BLaER1 (cell line): ENCODE data around the gene MORC2.

Experiments
- H3K27ac ChIP-seq: shearing (Covaris generic); formaldehyde crosslinking; 2 replicates; pipeline ENCODE4 v1.8.1; 2022
- H3K27me3 ChIP-seq: shearing (Covaris generic); formaldehyde crosslinking; 2 replicates; pipeline ENCODE4 v1.8.1; 2022
- H3K36me3 ChIP-seq: shearing (Covaris generic); formaldehyde crosslinking; 2 replicates; pipeline ENCODE4 v1.8.1; 2022
- H3K4me1 ChIP-seq: shearing (Covaris generic); formaldehyde crosslinking; 2 replicates; pipeline ENCODE4 v1.8.1; 2022
- H3K4me2 ChIP-seq: shearing (Covaris generic); formaldehyde crosslinking; 2 replicates; pipeline ENCODE4 v1.8.1; 2022
- H3K4me3 ChIP-seq: shearing (Covaris generic); formaldehyde crosslinking; 2 replicates; pipeline ENCODE4 v1.8.1; 2022
- H3K9ac ChIP-seq: shearing (Covaris generic); formaldehyde crosslinking; 2 replicates; pipeline ENCODE4 v1.8.1; 2022
- H3K9me3 ChIP-seq: shearing (Covaris generic); formaldehyde crosslinking; 2 replicates; pipeline ENCODE4 v1.8.1; 2022
- H4K20me1 ChIP-seq: shearing (Covaris generic); formaldehyde crosslinking; 2 replicates; pipeline ENCODE4 v1.8.1; 2022
- Cebpa-rat ChIP-seq: shearing (Covaris generic); IDR thresholded peaks from 2 replicates; pipeline ENCODE4 v1.8.1; 2022

MORC2 gene

DNA sequence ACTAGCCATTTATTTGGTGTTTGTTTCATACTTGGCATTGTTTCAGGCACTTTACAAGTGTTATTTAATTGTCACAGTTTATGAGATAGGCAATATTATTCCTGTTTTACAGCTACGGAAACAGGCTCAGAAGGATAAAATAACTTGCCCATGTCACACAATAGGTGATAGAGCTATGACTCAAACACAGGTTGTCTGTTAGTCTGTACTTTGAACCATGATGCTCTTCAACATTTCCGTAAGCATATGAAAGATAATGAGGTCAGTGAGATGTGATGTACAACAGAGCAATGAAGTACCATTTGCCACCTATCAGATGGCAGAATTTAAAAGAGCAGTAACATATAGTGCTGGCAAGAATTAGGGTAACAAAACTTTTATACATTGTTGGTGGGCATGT, 15.7 kb upstream of the MORC2 start:
- H4K20me1 ChIP-seq = no peaks in the 10 kb centered on the region; the same call in 1 of the 2 replicates
- H3K27me3 ChIP-seq = no peaks in the 10 kb centered on the region
- H3K27ac ChIP-seq = no peak overlapping the region
- H3K36me3 ChIP-seq = 0 out of 2 replicates have a peak, but pooled peaks cover 4% of the 10 kb centered on the region
- no peak for TF ChIP-seq Cebpa-rat
- no peaks in the 10 kb centered on the region for H3K4me1 ChIP-seq
- no peak overlapping the region for H3K9ac ChIP-seq
- H3K9me3 ChIP-seq = peaks cover 4% of the 10 kb centered on the region; the same call in 1 of the 2 replicates
- H3K4me3 ChIP-seq = no peak overlapping the region
- no peak overlapping the region for H3K4me2 ChIP-seq

DNA sequence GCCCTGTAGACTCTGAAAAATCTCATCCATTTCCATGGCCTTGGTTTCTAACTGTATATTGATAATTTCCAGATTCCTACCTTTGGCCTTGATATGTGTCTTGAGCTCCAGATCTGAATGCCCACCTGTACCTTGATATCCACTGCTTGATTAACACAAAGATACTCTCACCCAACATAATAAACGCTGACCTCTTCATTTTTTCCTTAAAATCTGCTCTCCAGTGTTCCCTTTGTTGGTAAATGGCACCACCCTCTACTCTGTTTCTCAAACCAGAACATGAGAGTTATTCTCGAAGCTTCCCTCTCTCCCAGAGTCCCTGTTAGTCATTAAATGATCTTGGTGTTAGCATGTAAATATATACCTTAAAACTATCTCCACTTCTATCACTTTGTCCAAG, 13.9 kb upstream of the MORC2 start:
- Histone ChIP-seq H3K27me3 (no peaks in the 10 kb centered on the region), H3K9ac (no peak overlapping the region), H3K4me1 (no peaks in the 10 kb centered on the region), H3K27ac (no peak overlapping the region), H3K4me2 (no peak overlapping the region), H4K20me1 (peaks cover 13% of the 10 kb centered on the region; the same call in 1 of the 2 replicates), H3K9me3 (peaks cover 17% of the 10 kb centered on the region), H3K4me3 (no peak overlapping the region), H3K36me3 (peaks cover 16% of the 10 kb centered on the region)
- no peak for TF ChIP-seq Cebpa-rat

DNA sequence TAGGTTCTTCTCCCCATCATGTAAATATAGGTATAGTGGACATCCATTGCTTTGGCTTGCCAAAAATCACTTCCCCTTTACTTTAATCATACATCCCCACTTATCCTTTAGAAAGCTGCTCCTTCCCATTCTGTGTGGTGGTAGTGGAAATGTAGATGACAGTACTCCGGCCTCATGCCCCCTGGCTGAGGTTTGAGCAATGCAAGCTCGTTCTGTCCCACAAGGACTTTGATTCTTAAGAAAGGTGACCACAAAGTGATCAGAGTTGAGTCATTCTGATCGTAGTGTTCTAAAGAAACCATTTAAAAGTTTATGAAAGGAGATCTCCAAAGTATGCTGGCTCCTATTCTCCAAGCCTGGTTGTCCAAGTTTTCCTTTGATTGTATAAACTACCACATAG, 11.4 kb upstream of the MORC2 start:
- peaks cover 43% of the 10 kb centered on the region for H3K9me3 ChIP-seq
- H3K27me3 ChIP-seq = no peaks in the 10 kb centered on the region
- H3K4me3 ChIP-seq = no peak overlapping the region
- no peak for TF ChIP-seq Cebpa-rat
- H3K4me2 ChIP-seq = no peak overlapping the region
- H3K4me1 ChIP-seq = no peaks in the 10 kb centered on the region
- H4K20me1 ChIP-seq = peaks cover 14% of the 10 kb centered on the region; the same call in 1 of the 2 replicates
- peaks cover 42% of the 10 kb centered on the region for H3K36me3 ChIP-seq
- no peak overlapping the region for H3K27ac ChIP-seq
- no peak overlapping the region for H3K9ac ChIP-seq

DNA sequence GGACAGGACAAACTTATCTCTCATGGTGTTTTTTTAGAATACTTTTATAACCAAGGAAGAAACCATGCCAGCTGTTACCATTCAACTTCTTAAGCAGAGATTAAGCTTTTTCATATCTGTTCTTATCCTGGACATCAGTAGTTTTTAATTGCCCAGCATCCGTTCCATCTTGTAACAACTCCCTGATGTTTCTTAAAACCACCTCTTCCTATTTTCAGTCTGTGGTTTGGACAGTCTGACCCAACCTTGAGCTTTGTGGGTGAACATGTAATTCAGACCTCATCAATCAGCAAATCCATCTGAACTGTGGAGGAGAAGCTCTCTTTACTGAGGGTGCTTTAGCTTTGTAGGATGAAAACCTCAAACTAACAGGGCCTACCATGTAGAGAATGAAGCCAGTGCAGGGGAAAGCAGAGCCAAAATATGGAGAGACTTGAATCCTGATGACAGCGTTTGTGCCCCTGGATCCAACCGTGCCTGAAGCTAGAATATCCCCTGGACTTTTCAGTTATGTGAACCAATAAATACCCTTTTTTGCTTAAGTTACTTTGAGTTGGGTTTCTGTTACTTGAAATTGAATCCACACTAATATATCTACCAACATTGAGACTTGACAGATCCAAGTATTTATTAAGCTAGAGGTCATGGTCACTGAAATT, 9.9 kb upstream of the MORC2 start:
- no peaks in the 10 kb centered on the region for H3K4me1 ChIP-seq
- peaks cover 14% of the 10 kb centered on the region; the same call in 1 of the 2 replicates for H4K20me1 ChIP-seq
- no peak overlapping the region for H3K27ac ChIP-seq
- H3K27me3 ChIP-seq = no peaks in the 10 kb centered on the region
- no peak for TF ChIP-seq Cebpa-rat
- H3K9ac ChIP-seq = no peak overlapping the region
- peaks cover 57% of the 10 kb centered on the region for H3K36me3 ChIP-seq
- no peak overlapping the region for H3K4me2 ChIP-seq
- peaks cover 58% of the 10 kb centered on the region for H3K9me3 ChIP-seq
- H3K4me3 ChIP-seq = no peak overlapping the region

DNA sequence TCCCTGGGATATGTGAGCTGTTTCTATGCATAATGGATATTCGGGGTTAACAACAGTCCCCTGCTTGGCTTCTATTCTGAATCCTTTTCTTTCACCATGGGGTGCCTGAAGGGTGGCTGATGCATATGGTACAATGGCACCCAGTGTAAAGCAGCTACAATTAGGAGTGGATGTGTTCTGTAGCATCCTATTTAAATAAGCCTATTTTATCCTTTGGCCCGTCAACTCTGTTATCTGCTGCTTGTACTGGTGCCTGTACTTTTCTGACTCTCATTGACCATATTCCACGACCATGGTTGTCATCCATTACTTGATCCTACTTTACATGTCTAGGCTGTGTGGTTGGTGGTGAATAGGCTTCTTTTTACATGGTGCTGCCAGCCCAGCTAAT, 1.8 kb upstream of the MORC2 start:
- Histone ChIP-seq H3K9me3 (peaks cover 87% of the 10 kb centered on the region), H4K20me1 (peaks cover 32% of the 10 kb centered on the region), H3K27ac (peak overlapping the region; percentile 97), H3K36me3 (peaks cover 77% of the 10 kb centered on the region), H3K27me3 (no peaks in the 10 kb centered on the region), H3K4me2 (peak overlapping the region; percentile 82), H3K9ac (peak overlapping the region; percentile 95; the same call in 1 of the 2 replicates), H3K4me1 (peaks cover 40% of the 10 kb centered on the region), H3K4me3 (peak overlapping the region; percentile 82)
- TF ChIP-seq Cebpa-rat = no peak

DNA sequence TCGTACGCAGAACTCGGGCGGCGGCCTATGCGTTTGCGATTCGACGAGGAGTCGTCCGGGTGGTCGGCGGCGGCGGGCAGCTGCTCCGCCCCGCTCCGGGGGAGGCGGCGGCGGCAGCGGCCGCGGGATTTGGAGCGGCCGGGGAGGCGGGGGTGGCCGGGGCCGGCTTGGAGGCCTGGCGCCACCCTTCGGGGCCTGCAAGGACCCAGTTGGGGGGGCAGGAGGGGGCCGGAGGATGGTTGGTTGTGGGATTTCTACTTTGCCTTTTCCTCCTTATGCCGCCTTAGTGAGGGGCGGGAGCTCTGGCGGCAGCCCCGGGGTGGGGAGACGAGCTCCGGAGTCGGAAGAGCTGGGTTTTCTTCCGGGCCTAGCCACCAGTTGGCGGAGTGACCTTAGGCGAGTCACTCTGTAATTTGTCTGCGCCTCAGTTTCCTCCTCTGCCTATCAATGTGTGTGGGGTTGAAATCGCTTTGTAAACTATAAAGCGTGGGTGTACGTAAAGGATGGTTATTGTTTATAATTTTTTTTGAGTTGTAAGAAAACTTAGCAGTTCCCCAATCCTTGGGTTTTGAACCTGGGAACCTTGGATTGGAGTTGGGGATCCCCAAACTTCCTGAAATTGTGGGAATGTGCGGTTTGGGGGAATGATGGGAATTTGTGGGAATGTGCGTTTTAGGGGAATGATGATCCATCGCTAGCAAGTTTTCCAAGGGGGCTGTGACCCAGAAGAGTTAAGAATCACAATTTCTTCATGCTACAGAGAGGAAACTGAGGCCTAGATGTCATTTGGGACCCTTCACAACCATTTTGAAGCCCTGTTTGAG, 1.2 kb upstream of the MORC2 start:
- peaks cover 40% of the 10 kb centered on the region for H3K4me1 ChIP-seq
- H3K4me2 ChIP-seq = peak overlapping the region; percentile 82
- peak overlapping the region; percentile 97 for H3K27ac ChIP-seq
- no peaks in the 10 kb centered on the region for H3K27me3 ChIP-seq
- H4K20me1 ChIP-seq = peaks cover 32% of the 10 kb centered on the region
- TF ChIP-seq Cebpa-rat = no peak
- peak overlapping the region; percentile 82 for H3K4me3 ChIP-seq
- H3K36me3 ChIP-seq = peaks cover 75% of the 10 kb centered on the region
- peaks cover 86% of the 10 kb centered on the region for H3K9me3 ChIP-seq
- peak overlapping the region; percentile 95 for H3K9ac ChIP-seq

DNA sequence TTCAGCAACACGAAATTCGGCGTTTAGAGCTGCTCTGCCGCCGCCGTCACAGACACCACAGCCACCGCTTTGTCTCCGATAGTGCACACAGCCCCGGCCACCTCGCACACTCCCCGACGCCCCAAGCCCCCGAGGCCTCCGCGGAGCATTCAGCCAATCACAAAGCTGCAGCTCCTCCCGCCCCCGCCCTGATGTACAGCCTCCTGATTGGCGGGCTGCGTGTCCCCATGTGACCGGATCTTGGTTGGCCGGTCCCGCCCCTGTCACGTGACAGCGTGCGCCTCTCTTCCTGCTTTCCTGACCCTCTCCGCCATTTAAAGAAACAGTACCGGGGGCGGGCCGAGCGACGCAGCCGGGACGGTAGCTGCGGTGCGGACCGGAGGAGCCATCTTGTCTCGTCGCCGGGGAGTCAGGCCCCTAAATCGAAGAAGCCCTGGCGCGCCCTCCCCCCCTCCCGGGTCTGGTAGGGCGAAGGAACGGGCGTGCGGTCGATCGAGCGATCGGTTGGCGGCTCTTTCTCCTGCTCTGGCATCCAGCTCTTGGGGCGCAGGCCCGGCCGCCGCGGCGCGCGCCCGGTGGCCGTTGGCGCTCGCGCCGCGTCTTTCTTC, 454 bp upstream of the MORC2 start, which contains the start of gene TUG1:
Gene TUG1, plus strand, starts transcription at position 342 of the 608 bp plus-strand sequence.
- Histone ChIP-seq H3K36me3 (peaks cover 75% of the 10 kb centered on the region), H3K4me1 (peaks cover 40% of the 10 kb centered on the region), H3K9me3 (peaks cover 85% of the 10 kb centered on the region), H3K27ac (peak within 1 kb of the TSS; percentile 97), H3K27me3 (no peaks in the 10 kb centered on the region), H3K9ac (peak within 1 kb of the TSS; percentile 95), H4K20me1 (peaks cover 34% of the 10 kb centered on the region), H3K4me2 (peak within 1 kb of the TSS; percentile 88), H3K4me3 (peak within 1 kb of the TSS; percentile 82)
- TF ChIP-seq Cebpa-rat = no peak

DNA sequence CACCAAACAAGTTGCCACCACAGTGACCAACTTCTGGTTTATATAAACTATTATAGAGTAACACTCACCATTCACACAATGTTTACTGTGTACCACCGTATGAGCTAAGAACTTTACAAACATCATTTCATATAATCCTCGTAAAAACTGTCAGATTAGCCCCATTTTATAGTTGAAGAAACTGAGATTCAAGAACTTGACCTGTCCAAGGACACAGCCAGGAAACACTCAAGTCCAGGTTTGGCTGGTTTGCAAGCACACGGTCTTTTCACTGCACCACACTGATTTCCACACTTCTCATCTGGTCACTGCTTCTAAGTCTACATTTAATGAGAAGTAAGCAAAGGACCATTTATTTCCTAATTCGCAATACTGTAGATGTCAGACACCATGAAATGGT, 3.7 kb downstream of the MORC2 start:
- TF ChIP-seq Cebpa-rat = no peak
- Histone ChIP-seq H3K4me1 (peaks cover 21% of the 10 kb centered on the region), H4K20me1 (peaks cover 22% of the 10 kb centered on the region), H3K4me3 (no peak overlapping the region), H3K27ac (no peak overlapping the region), H3K9ac (no peak overlapping the region), H3K36me3 (peaks cover 58% of the 10 kb centered on the region), H3K27me3 (no peaks in the 10 kb centered on the region), H3K4me2 (peak overlapping the region; percentile 5; the same call in 1 of the 2 replicates), H3K9me3 (peaks cover 64% of the 10 kb centered on the region)

DNA sequence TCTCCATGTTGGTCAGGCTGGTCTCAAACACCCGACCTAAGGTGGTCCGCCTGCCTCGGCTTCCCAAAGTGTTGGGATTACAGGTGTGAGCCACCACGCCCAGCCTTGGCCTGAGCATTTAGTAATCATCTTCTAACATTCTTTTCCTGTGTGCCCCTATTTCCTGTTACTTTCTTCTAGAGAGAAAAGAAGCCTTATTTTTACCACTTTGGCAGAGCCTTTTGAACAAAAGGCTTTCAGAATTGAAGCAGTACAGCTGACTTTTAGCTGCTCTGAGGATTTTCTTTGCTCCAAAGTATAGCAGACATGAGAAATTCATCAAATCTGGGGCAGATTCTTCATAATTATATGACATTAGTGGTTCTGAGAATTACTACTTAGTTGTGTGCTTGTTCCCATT, 13.4 kb downstream of the MORC2 start:
- no peak for TF ChIP-seq Cebpa-rat
- Histone ChIP-seq H3K27ac (no peak overlapping the region), H3K27me3 (no peaks in the 10 kb centered on the region), H3K4me2 (no peak overlapping the region), H3K9me3 (no peaks in the 10 kb centered on the region), H3K4me1 (no peaks in the 10 kb centered on the region), H3K4me3 (no peak overlapping the region), H4K20me1 (peaks cover 31% of the 10 kb centered on the region; the same call in 1 of the 2 replicates), H3K36me3 (peaks cover 85% of the 10 kb centered on the region), H3K9ac (no peak overlapping the region)
